KBM-7 (cell line): Measurements from ENCODE around the gene CPM.

Experiments used
- DNase-seq: peaks from one replicate; pipeline ENCODE4 v3.0.0-alpha.2; 2015
- in situ Hi-C: fragments of 300-500 bp; cut with MboI; formaldehyde crosslinking; loops from 2 replicates; pipeline ENCODE4 v1.14.3; 2020; ENCODE audit warnings: low sequenced_read_pairs, low pct_unique_long_range_greater_than_20kb, mixed read lengths

The CPM gene

DNA sequence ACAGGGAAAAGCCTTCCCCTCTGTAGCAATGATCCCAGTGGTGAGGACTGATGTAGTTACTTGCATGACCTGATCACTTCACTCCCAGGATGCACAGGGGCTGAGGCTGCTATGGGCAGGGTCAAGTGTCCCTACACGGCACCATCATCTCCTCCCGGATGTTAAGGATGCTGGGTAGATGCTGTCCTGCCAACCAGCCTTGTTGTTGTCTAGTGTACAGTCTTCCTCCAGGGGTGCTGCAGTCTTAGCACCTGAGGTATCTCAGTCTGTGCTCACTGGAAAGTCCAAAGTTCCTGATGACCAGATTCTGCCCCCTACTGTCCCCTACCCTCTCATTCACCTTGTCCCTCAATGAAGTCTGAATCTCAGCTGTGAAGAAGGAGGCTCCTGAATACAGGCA is 20.1 kb downstream of the CPM start:
- in situ Hi-C loops = no loop called here
- DNase-seq = no peak

DNA sequence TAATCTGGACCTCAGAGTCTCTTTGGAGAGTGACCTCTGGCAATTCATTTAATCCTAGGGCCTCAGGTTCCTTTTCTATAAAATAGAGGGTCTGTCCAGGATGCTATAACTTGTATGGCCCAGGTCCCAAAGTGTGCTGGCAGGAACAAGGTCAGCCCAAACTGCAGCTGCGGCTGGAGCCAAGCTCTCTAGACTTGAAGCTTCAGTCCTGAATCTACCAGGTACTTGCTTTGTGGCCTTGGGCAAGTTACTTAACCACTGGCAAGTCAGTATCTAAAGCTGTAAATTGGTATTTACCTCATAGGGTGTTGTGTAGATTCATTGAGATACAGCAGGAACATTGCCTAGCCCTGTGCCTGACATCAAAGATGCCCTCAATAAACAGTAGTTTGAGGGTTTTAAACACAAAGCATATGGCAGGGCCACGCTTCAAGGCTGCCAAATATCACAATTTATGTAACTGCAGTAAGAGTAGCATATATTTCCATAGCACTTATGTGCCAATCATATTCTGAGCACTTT is 21.7 kb downstream of the CPM start:
- no peak for DNase-seq
- in situ Hi-C loops = no loop called here

DNA sequence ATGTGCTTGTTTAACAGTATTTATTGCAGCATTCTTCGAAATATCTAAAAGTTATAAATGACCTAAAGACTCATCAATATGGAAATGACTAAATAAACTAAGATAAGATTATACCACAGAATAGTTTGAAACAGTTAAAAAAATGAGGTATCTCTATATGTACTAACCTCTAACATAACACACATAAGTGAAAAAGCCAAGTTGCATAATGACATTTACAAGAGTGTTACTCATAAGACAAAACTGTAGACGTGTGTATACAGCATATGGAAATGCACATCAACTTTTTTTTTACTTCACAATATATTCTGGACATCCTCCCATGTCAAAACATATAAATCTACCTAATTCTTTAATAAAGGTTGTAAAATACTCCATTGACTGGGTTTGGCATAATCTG is 22.8 kb downstream of the CPM start:
- DNase-seq = no peak
- in situ Hi-C loops = no loop called here

DNA sequence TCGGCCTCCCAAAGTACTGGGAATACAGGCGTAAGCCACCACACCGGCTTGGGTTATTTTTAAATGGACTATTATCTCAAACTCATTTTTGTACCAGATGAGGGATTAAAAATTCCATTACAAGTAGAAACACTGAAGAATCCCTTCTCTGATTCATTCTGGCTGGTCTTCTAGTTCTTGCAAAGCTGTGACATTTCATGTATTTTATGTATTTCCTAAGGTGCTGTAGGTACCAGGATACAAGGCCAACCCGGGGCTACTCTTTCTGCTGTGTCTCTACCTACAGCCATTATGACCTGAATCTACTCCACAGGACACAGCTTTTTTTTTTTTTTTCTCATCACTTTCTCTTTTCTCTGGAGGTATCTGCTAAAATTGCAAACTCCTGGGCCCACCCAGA is 24.9 kb downstream of the CPM start:
- in situ Hi-C loops = no loop called here
- DNase-seq = no peak

DNA sequence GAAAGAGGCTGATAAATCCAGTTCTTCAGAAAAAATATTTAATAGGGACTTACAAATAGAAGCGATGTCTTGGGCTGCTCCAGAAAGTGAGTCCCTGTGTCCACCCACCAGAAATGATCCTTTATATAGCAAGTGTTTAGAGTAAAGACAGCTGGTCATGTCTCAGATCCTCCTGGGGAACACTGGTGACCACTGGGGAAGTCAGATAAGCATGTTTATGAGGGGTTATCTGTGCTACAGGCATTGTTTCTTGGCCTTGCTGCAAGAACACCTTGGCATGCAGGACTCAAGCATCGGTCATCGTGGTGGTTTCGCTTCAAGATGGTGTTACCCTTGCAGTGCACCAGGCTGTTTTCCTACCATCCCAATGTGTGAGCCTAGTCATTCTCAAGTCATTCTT is 27.2 kb downstream of the CPM start:
- DNase-seq = peak; percentile 11
- in situ Hi-C loops = no loop called here

DNA sequence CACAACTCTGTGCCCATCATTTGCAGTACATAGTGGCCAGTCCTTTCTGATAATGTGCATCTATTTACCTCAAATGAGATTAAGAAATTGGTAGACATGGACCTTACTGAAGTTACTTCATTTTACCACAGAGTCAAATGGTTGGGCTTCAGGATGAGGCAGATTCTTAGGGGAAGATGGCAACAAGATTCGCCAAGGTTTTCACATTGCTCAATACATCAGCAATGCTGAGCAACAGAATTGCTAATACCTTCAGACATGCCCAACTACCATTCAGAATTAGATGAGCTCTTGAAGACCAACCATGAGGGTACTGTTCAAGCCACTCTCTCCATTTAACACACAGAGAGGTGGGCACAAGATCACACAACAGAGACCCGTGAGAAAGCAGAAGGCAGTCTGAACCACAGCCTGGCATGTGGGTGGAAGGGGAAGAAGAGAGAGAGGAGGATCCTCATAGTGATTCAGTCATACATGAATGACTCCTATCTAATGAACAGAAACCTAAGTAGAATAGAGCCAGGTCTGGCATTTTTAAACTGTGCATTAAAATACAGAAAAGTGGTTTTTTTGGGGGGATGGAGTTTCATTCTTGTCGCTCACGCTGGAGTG is 28.5 kb downstream of the CPM start:
- peak; percentile 28 for DNase-seq
- in situ Hi-C loops = no loop called here

DNA sequence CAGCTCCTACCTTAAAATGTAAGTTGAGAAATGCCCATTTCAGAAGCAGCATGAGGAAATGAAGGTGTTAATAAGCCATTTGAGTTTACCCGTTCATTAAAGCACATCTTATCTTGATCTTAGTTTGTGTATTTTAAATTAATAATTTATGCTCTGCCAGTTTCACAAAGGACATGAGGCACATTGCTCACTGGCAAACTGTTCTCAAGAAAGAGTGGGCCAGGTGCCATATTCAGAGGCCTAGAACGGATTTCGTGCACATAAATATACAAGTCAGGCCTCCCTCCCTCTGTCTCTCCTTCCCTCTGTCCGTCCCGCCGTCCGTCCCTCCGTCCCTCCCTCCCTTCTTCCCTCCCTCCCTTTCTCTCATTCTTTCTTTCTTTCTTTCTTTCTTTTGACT is 29.5 kb downstream of the CPM start:
- no peak for DNase-seq
- in situ Hi-C loops = no loop called here

DNA sequence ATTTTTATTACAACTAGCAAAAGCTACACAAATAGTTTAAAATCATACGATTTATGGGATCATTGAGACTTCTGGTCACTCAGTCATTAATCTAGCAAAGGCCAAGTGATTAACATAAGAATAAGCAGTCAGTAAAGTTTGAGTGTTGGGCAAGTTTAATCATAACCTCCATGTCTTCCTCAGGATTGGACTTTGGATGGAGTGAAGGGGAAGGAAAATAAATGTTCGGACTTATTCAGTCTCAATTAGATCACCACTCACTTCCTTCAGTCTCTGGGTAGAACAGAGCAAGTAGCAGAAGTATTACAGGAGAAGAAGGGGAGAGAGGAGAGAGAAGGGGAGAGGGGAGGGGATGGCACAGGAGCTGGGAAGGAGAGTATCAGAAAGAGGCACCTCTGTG is 31.4 kb downstream of the CPM start:
- DNase-seq = no peak
- in situ Hi-C loops = no loop called here

DNA sequence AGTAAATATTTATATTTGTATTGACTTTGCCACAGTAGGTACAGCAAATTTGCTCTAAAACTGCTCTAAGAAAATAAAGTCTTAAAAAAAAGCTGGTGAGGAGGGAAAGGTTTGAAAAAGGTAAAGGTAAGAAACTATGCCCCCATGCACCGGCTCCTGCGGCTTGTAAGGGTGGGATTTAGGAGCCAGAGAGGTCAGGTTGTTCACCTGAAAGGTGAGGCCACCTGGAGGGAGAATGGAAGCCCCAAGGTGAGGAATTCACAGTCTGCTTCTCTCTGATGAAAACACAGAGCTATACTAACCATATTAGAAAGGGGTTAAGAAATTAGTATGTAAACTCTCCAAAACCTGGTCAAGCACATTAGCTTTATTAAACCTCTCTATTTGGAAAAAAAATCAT is 31.8 kb downstream of the CPM start:
- no peak for DNase-seq
- in situ Hi-C loops = no loop called here

DNA sequence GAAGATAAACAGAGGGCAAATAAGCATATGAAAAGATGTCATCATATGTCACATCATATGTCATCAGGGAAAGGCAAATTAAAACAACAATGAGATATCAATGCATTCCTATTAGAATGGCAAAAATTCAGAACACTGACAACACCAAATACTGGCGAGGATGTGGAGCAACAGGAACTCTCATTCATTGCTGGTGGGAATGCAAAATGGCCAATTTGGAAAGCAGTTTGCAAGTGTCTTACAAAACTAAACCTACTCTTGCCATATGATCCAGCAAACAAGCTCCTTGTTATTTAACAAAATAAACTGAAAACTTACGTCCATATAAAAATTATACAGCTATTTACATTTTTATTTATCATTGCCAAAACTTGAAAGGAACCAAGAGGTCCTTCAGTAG is 32.7 kb downstream of the CPM start:
- no peak for DNase-seq
- in situ Hi-C loops = no loop called here

DNA sequence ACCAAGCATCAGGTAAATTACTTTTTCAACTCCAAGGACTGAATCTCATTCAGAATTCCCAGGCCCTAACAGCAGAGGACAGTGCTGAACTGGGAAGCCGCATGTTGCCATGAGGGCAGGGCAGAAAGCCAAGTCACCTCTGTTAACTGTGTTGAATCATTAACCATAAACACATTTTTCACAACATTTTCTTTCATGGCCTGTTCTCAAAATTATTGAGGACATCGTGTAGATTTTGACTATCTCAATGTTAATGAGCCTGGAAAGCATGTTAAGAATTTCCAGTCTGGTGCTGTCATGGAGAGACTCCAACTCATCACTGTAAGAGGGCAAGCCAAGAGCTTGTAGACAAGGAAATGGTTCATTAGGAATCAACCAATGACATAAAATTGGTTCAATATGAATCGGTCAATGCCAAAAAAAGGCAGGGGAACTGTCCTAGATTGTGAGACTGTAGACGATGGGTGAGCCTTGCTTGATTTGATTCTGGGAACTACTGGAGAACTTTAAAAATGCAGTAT is 33.7 kb downstream of the CPM start:
- DNase-seq = no peak
- in situ Hi-C loops = no loop called here

DNA sequence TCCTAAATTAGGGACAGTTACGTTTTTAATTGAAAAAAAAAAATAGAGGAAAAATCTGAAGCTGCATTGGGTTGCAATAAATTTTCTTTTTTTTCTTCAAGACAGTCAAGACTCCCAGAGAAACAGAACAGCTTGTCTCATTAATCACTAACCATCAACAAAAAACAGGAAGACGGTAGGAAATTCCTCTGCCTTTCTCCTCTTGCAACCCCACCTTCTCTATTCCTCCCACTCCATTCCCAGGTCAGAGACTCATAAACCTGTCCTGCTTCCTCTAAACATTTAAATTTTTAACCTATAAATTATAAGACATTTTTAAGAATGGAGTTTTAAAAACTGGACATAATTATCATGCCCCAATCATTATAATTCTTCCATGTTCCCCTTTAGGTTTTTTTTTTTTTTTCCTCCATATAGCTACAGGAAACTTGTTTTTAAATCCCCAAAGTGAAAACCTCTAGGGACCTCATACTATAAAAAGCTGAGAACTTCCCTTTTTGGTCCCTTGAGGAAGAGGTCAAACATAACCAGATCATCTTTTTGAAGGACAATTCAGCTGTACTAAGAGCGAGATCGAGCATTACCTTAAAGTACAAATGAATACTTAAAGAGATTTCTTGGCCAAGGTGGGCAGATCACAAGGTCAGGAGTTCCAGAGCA is 36.0 kb downstream of the CPM start:
- DNase-seq = peak; percentile 58

DNA sequence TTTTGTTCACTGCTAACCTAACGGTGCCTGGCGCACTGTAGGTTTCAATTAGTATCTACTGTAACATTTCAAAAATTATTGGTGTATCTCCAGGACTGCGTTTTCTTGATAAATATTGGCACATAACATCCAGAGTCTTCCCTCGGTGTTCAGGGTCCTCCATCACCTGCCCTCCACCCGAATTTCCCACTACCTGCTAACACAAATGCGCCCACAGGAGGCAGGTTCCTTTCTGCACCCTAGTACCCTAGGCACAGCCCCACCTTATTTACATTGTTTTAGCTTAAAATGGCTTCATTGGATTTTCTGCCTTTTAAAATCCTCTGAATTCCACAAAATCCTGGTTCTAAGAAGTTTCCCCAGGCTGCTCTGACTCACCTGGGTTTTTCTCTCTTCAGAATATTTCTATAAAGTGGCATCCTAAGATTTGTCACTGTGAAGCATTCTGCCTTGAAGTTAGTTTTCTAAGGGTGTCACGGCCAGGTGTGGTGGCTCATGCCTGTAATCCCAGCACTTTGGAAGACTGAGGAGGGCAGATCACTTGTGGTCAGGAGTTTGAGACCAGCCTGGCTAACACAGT is 38.6 kb downstream of the CPM start:
- in situ Hi-C loops = no loop called here

More for the DNA sequence above, 36.0 kb downstream of the CPM start:
- in situ Hi-C loops = no loop called here

DNA sequence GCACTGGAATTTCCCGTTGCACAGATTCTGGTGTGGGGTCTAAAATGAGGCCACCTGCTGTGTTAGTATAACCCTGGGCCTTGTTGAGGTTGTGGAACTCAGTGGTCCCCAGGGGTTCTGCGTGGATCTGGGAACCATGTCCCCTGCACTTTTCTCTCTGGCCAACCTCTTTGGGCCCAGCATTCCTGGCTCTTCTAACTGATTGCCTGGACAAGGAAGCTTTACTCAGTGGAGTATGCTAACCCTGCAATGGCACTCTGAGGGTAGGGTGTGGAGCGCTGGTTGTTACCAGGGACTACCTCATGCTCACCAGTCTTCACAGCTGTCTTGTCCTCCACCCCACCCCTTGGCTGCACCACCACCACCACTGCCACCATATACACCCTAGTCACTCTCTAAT is 39.2 kb downstream of the CPM start:
- in situ Hi-C loops = no loop called here

More for the DNA sequence above, 38.6 kb downstream of the CPM start:
- DNase-seq = no peak

DNA sequence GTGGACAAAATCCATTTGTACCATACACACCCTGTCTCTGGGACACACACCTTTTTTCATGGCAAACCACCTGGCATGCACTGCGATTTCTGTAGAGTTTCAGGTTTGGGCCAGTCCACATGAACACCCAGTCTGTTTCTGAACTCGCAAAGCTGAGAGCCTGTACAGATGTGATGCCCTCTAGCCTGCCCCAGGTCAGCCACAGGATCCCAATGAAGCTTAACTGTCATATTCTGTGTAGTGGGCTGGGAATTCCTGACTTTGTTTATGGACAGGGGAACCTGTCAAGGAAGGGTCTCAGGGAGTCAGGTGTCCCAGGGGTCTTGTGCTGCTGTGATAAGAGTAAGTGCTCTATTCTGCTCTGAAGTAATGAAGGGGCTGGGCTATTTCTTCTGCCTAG is 39.8 kb downstream of the CPM start:
- DNase-seq = no peak

More for the DNA sequence above, 39.2 kb downstream of the CPM start:
- DNase-seq = no peak

DNA sequence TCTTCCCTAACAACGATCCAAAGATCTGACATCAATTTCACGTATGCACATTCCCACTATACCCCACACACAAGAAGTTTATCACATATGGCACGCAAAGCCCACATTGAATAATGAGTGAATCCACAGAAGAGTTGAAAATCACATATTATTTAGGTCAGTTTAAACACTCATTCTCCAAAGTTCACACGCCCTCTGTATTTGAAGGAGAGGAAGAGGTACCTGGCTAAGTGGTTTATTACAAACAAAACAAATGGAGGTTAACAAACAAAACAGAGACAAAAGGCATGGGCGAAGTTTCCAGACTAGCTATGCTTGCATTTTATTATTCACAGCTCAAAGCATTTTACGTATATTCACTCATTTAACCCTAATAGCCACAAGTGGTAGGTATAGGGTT is 41.8 kb downstream of the CPM start:
- DNase-seq = no peak
- in situ Hi-C loops = no loop called here

More for the DNA sequence above, 39.8 kb downstream of the CPM start:
- in situ Hi-C loops = no loop called here

DNA sequence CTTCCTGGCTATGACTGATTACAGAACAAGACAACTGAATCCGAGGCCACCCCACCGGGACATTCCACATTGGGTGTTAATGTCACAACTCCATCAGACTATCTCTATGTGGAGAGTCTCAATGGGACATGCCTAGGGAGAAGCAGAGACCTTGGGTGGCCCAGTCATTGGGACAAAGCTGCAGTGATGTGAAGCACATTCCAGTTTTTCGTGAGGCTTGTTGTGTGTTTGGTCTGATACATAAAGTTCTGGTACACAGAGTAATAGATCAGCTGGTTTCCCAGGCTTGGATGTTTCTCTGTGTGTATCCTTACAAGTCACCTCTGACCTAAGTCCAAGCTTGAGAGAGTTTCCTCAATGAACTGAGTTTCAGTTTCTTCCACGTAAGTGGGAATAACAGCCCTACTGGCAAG is 42.3 kb downstream of the CPM start:
- in situ Hi-C loops = no loop called here

DNA sequence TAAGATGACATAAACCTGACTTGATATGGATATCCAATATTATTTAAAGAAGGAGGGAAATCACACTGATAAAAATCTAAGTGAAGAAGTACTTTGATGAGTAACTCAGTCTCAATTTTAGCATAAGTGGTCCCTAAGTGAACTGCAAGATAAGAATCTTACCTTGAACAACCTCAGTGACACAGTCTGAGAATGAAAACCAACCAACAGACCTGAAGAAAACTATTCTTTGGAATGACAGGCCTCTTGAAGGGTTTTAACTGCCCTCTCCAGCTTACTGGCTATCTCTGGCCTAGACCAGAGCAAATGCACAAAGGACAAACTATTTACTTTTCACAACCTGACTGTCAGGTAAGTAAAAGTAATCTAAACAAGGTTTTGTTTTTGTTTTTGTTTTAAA is 44.7 kb downstream of the CPM start:
- DNase-seq = no peak
- in situ Hi-C loops = no loop called here

More for the DNA sequence above, 42.3 kb downstream of the CPM start:
- no peak for DNase-seq

DNA sequence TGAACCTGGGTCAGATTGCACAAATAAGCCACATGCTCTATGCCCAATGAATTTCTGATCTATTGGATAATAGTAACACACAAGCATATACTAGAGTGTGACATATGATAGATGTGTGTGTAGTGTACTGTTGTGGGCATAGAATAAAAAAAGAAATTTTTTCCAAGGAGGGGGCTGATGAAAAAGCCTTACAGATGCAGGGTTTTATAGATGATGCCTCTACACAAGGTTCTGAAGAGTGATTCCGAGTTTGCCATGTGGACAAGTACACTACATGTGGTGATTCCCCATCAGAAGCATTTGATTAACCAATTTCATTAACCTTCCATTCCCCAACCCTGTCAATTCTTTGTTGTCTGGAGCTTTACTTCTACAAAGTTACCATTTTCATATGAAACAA is 45.3 kb downstream of the CPM start:
- DNase-seq = no peak
- in situ Hi-C loops = no loop called here
